Right atrium auricular region (tissue), 2 donors: Measurements from ENCODE around the gene LGALS7. TPM values are rescaled to one million over a fixed set of nuclear protein-coding genes. Genes with fewer than 3 reads are reported as not detected.

ENCODE experiments used
- DNase-seq: peaks from one replicate; pipeline ENCODE4 v3.0.0-alpha.2; 2019; ENCODE audit warnings: low spot score
- H3K27ac ChIP-seq, 2 donors: fragments of 200-600 bp; sonication (generic); 1 replicate in 1 of 2; 2 replicates in 1 of 2; pipeline ENCODE4 v1.5.1; 2016 to 2019
- H3K27me3 ChIP-seq, 2 donors: fragments of 200-600 bp; sonication (generic); one replicate each; pipeline versions ENCODE4 v1.5.1 to v1.6.0; 2017 to 2019
- H3K36me3 ChIP-seq: fragments of 200-600 bp; sonication (generic); one replicate; pipeline ENCODE4 v1.5.1; 2016
- H3K4me1 ChIP-seq, 2 donors: fragments of 200-600 bp; sonication (generic); one replicate each; pipeline versions ENCODE4 v1.5.1 to v1.6.0; 2017 to 2019
- H3K4me3 ChIP-seq, 2 donors: fragments of 200-600 bp; sonication (generic); 1 replicate in 1 of 2; 2 replicates in 1 of 2; pipeline ENCODE4 v1.5.1; 2017 to 2019; ENCODE audit warnings: mild to moderate bottlenecking in 1 of 2, moderate library complexity in 1 of 2
- H3K9me3 ChIP-seq, 2 donors: fragments of 200-600 bp; sonication (generic); one replicate each; pipeline ENCODE4 v1.5.1; 2019
- CTCF ChIP-seq, 2 donors: fragments of 200-600 bp; sonication (generic); IDR thresholded peaks; one replicate each; pipeline ENCODE4 v1.5.1; 2019; ENCODE audit warnings: antibody characterized with exemption in 2 of 2
- total RNA-seq, 2 donors: library from RNA; depleted of rRNA; stranded (reverse); fragments of >200 nt; gene quantifications; one replicate each; pipeline ENCODE4 v1.1.0, GENCODE V29; 2016

Gene LGALS7
- total RNA-seq, 2 donors from 2014 or later: not detected

GRCh38 chr19:38737921-38738737 is 35.2 kb downstream of the LGALS7 start:
- no peaks in the 10 kb centered on the region for H3K9me3 ChIP-seq
- no peak for DNase-seq
- no peak overlapping the region for H3K27ac ChIP-seq
- no peak for TF ChIP-seq CTCF (IDR thresholded peaks at IDR 0.05)
- peaks cover 0 to 30% of the 10 kb centered on the region in 2 donors for H3K4me1 ChIP-seq
- H3K4me3 ChIP-seq: no peak overlapping the region
- no peaks in the 10 kb centered on the region for H3K36me3 ChIP-seq
- H3K27me3 ChIP-seq: no peaks in the 10 kb centered on the region

GRCh38 chr19:38737281-38737865 is 35.9 kb downstream of the LGALS7 start:
- H3K4me1 ChIP-seq: peaks cover 0 to 37% of the 10 kb centered on the region in 2 donors
- DNase-seq: no peak
- H3K27ac ChIP-seq: no peak overlapping the region
- no peak overlapping the region for H3K4me3 ChIP-seq
- H3K27me3 ChIP-seq: no peaks in the 10 kb centered on the region
- TF ChIP-seq CTCF (IDR thresholded peaks at IDR 0.05): no peak
- no peaks in the 10 kb centered on the region for H3K9me3 ChIP-seq
- H3K36me3 ChIP-seq: no peaks in the 10 kb centered on the region

- no peak for DNase-seq
- peak overlapping the region; percentile 28 to 64 for H3K27ac ChIP-seq
- TF ChIP-seq CTCF (IDR thresholded peaks at IDR 0.05): no peak
Measured at GRCh38 chr19:38736413-38737280, 36.7 kb downstream of the LGALS7 start.

GRCh38 chr19:38736036-38736412 is 37.3 kb downstream of the LGALS7 start:
- no peaks in the 10 kb centered on the region for H3K27me3 ChIP-seq
- H3K4me3 ChIP-seq: peak overlapping the region; percentile 30 to 45
- peaks cover 0 to 47% of the 10 kb centered on the region in 2 donors for H3K4me1 ChIP-seq
- H3K27ac ChIP-seq: peak overlapping the region; percentile 28 to 64
- peaks cover 8% of the 10 kb centered on the region for H3K36me3 ChIP-seq
- TF ChIP-seq CTCF (IDR thresholded peaks at IDR 0.05): no peak
- no peak for DNase-seq
- no peaks in the 10 kb centered on the region for H3K9me3 ChIP-seq

More at GRCh38 chr19:38736413-38737280, 36.7 kb downstream of the LGALS7 start:
- Histone ChIP-seq H3K4me1 (peaks cover 0 to 44% of the 10 kb centered on the region in 2 donors), H3K27me3 (no peaks in the 10 kb centered on the region), H3K4me3 (peak overlapping the region; percentile 30 to 45), H3K9me3 (no peaks in the 10 kb centered on the region), H3K36me3 (peaks cover 3% of the 10 kb centered on the region)

- no peak for DNase-seq
- H3K4me1 ChIP-seq: peaks cover 0 to 47% of the 10 kb centered on the region in 2 donors
- no peak overlapping the region for H3K4me3 ChIP-seq
Measured at GRCh38 chr19:38735257-38735686, 38.0 kb downstream of the LGALS7 start.

More at GRCh38 chr19:38735257-38735686, 38.0 kb downstream of the LGALS7 start:
- Histone ChIP-seq H3K9me3 (no peaks in the 10 kb centered on the region), H3K36me3 (peaks cover 15% of the 10 kb centered on the region), H3K27me3 (no peaks in the 10 kb centered on the region), H3K27ac (peak overlapping the region; percentile 63 to 71)
- no peak for TF ChIP-seq CTCF (IDR thresholded peaks at IDR 0.05)
